Measurements from ENCODE around the gene SLC6A18. TPM values are rescaled to one million over a fixed set of nuclear protein-coding genes. Genes with fewer than 3 reads are reported as not detected.
"Not testable (repeated sequence)": the region's sequence is repeated elsewhere in the genome, so short reads cannot be mapped to it uniquely, and the experiment has no call there.

The SLC6A18 gene
- polyA plus RNA-seq, 5 donors: 0.09 TPM; not detected in 4

DNA sequence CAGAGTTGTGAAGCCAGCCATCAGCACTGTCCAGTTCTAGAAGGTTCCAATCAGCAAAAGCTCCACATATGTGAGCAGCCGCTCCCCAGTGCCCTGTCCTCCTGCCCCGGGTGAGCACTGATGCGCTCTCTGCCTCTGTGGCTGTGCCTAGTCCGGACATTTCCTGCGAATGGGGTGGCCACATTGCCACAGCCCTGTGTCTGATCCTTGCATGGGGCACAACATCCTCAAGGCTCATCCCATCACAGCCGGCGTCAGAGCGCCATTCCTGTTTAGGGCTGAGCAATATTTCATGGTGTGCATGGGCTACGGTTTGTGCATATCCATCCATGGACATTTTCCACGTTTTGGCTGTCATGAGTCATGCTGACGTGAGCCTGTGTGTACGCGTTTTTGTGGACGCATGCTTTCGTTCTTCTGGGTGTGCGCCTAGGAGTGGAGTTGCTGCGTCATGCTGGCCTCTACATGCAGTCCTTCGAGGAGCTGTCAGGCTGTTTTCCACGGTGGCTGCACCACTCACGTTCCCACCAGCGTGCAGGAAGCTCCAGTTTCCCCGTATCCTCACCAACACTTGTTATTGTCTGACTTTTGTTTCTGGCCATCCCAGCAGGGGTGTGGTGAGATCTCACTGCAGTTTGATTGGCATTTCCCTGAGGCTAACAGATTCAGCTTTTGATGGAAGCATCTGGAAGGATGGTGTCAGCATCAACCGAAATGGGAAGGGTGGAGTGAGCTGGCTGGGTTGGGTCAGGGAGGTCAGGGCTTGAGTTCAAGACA, 9.7 kb upstream of the SLC6A18 start:
- DNase-seq: no peak

DNA sequence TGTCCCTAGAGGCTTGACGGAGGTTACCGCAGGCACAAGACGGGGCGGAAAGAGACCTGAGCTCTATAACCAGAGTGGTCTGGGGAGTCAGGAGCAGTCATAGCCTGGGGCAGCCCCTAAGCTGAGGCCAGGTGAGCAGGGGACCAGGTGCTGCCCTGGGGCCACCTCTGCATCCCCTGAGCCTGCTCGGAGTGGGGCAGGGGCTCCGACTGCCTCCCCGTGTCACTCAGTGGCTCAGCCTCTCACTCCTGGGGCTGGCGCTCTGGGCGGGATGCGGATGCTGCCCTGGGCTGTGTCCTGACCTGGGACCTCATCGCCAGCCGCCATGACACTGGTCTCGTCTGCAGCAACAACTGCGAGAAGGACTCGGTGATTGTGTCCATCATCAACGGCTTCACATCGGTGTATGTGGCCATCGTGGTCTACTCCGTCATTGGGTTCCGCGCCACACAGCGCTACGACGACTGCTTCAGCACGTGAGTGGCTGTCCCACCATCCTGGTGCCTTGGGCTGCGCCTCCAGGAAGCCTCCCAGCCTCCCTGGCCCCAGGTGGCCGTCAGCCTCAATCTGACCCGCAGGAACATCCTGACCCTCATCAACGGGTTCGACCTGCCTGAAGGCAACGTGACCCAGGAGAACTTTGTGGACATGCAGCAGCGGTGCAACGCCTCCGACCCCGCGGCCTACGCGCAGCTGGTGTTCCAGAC, 8.8 kb upstream of the SLC6A18 start:
- DNase-seq: no peak

DNA sequence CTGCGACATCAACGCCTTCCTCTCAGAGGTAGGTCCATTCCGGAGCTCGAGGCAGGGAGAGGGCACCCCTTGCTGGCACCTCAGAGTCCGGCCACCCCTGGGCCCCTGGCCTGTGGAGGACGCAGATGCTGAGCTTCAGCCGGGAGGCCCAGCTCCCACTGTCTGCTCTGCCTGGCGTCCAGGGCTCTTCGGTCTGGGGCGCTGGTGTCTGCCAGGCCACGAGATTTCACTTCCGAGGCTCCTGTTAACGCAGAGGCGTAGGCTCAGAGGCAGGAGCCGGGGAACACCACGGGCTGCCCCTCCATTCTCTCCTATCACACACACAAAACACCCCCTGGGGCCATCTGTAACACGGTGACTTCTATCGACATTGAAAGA, 8.3 kb upstream of the SLC6A18 start:
- DNase-seq: no peak

DNA sequence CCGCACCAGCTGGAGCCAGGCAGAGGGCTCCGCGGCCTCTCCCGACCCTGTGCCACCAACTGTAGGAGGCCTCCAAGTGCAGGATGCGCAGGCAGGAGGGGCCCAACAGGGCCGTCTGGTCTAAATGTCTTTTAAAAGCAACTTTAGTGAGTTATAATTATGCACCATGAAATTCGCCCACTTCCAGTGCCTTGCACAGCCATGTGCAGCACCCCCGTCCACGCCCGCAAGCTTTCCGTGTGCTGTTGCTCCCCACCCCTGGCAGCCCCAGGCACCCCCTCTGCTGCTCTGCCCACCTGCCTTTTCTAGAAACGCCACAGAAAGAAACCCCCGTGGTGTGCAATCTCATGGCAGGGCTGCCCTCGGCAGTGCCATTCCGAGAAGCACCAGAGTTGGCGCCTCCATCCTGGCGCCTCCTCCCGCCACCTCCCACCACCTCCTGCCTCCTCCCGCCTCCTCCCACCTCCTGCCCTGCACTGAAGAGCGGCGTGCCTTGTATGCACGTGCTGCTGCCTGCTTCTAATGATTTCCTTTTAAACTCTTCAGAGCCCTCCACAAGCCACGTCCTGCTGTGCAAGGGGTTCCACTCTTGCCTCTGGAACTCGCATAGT, 7.5 kb upstream of the SLC6A18 start:
- DNase-seq: no peak

DNA sequence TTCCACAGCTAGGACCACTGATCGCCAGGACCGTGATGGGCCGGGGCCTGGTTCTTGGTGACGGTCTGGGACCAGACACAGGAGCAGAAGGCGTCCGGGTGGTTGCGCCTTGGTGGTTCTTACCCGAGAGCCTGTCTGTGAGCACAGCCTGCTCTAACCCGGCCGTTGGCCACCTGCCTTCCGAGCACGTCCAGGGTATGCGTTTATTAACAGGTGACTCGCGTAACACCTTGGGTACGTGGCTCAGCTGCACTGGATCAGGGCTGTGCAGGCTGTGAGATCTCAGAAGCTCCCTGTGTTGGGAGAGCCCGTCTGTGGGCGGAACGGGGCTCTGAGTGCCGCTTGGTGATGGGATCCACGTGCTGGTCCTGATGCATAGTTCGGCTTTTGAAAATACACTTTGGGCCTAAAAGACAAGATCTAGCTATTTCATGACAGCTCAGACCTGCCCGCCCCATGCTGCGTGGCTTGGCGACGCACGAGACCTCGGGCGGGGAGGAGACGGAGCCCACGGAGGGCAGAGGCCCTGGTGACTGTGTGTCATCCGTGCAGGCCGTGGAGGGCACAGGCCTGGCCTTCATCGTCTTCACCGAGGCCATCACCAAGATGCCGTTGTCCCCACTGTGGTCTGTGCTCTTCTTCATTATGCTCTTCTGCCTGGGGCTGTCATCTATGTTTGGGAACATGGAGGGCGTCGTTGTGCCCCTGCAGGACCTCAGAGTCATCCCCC, 6.7 kb upstream of the SLC6A18 start:
- DNase-seq: no peak

DNA sequence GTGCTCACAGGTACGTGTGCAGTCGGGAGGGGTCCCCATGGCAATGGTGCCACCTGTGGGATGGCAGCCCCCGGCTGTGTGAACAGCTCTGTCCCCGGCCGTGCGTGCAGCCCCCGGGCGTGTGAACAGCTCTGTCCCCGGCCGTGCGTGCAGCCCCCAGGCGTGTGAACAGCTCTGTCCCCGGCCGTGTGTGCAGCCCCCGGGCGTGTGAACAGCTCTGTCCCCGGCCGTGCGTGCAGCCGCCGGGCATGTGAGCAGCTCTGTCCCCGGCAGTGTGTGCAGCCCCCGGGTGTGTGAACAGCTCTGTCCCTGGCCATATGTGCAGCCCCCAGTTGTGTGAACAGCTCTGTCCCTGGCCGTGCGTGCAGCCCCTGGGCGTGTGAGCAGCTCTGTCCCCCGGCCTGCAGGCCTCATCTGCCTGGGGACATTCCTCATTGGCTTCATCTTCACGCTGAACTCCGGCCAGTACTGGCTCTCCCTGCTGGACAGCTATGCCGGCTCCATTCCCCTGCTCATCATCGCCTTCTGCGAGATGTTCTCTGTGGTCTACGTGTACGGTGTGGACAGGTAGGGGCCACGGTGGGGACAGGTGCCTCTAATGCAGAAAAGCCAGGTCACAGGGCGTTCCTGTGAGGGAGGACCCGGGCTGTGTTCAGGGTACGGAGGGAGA, 5.9 kb upstream of the SLC6A18 start:
- no peak for DNase-seq

DNA sequence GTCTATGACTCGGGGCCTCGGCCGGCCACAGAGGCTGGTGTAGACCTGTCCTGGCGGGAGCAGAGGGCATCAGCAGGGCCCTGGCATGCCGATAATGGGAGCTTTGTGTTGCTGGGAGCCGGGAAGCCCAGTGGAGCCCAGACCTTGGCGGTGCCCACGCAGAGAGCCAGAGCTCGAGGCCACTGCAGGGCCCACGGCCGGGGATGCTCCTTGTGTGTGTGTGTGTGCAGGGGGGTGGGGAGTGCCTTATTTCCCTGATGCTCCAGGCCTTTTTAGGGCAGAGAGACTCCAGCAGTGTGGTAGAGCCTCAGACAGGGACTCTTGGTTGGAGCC, 5.4 kb upstream of the SLC6A18 start:
- no peak for DNase-seq

DNA sequence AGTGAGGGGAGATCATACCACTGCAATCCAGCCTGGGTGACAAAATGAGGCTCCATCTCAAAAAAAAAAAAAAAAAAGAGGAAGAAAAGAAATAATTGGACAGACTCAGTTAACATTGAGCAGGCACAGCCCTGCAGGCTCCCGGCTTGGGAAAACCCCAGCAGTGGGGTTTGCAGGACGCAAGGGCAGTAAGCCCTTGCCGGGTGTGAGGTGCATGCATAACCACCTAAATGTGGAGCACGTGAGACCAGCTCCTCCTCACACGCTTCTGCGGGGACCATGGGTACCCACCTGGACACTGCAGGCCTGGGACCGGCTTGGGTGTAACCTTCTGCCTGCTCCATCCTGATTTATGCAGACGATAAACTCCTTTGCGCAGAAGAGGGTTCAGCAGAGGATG, 4.8 kb upstream of the SLC6A18 start:
- DNase-seq: no peak

DNA sequence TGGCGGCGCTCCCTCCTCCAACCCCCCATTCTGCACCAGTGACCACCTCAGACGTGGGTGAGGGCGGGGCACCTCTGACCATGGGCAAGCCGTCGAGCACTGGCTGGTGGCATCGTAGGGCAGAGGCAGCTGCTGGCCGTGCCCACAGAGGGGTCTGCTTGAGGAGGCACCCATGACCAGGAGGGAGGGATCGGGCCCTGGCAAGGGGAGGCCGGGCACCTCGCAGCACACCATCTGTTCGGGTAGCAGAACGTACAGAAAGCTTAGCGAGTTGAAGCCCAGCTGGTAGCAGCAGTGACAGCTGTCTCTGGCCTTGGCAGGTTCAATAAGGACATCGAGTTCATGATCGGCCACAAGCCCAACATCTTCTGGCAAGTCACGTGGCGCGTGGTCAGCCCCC, 4.3 kb upstream of the SLC6A18 start:
- no peak for DNase-seq

DNA sequence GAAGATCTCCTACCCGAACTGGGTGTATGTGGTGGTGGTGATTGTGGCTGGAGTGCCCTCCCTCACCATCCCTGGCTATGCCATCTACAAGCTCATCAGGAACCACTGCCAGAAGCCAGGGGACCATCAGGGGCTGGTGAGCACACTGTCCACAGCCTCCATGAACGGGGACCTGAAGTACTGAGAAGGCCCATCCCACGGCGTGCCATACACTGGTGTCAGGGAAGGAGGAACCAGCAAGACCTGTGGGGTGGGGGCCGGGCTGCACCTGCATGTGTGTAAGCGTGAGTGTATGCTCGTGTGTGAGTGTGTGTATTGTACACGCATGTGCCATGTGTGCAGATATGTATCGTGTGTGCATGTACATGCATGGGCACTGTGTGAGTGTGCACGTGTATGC, 3.5 kb upstream of the SLC6A18 start:
- DNase-seq: no peak

DNA sequence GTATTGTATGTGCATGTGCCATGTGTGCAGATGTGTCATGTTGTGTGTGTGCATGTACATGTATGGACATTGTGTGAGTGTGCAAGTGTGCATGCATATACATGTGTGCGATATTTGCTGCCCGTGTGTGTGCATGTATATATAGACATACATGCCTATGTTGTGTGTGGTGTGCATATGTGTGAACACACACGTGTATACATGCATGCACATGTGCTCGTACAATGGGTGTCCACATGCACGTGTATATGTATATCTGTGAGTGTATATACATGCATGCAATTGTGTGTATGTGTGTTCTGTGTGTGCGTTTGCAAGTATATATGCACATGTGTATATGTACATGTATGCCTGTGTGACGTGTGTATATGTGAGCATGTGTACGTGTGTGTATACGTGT, 3.0 kb upstream of the SLC6A18 start:
- DNase-seq: no peak

DNA sequence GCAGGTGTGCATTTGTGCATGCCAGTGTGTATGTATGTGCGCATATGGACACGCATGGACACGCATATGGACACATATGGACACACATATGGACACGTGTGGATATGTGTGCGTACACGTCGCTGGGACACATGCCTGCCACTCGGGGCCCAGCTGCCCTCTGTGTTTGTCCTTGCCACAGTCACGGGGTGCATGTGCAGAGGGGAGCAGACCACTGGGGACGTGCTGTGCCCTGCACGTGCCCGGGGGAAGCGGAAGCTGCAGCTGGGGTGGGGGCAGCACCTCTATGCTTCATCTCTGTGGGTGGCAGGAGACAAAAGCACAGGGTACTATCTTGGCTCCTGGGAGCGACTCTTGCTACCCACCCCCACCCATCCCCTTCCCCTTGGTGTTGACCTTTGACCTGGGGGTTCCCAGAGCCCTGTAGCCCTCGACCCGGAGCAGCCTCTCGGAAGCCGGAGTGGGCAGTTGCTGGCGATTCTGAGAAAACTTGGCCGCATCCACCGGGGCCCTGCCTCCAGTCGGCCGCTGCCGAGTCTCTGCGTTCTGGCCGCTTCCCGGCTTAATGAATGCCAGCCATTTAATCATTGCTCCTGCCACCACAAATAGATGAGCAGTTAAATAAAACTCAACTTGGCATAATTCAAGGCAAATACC, 2.4 kb upstream of the SLC6A18 start:
- DNase-seq: no peak

DNA sequence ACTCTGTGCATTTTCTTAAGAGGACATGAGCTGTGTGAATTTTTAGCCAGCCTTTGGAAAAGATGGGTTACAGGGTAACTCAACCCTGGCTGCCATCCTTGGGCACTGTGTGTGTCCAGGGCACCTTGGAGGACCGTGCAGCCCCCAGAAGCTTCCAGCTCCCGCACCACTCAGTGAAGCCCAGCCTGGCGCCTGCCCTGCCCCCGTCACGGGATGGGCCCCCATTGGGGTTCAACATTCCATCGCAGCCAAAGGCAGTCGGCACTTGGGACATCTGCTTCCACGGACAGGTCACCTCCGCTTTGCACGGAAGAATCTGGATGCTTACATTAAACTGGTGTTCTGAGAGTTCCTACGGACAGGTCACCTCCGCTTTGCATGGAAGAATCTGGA, 1.9 kb upstream of the SLC6A18 start:
- no peak for DNase-seq

DNA sequence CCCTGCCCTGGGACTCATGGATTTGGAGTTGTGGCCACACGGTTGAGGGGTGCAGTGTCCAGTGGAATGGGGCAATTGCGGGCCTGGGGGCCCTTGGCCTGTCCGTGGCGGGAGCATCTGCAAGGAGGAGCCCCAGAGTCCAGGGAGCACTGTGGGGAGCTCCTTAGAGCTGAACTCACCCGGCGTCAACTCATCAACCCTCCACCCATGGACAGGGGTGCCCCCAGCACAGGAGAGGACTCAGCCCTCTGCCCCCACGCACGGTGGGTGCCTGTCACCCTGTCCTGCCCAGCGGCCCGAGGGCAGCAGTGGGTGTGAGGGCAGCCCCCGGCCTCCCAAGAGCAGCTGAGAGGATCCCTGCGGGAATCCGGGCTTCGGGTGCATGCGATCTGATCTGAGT, 550 bp upstream of the SLC6A18 start:
- no peak for DNase-seq

DNA sequence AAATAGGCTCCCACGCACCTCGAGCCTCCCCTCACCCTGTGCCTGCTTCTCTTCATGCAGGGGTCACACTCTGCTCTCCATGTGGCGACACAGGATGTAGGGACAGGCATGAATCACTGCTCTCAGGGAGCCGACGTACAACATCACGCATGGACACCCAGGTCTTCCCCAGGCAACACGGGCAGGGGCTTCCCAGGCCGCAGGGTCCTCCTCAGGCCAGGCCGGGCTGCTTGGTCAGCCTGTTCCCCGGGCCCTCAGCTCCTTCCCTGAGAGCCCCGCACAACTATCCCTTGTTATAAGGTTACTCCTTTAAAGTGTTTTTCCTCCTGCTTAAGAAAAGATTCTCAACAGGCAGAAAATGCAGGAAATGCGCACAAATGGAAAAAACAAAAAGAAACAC, 1.1 kb downstream of the SLC6A18 start:
- no peak for DNase-seq

DNA sequence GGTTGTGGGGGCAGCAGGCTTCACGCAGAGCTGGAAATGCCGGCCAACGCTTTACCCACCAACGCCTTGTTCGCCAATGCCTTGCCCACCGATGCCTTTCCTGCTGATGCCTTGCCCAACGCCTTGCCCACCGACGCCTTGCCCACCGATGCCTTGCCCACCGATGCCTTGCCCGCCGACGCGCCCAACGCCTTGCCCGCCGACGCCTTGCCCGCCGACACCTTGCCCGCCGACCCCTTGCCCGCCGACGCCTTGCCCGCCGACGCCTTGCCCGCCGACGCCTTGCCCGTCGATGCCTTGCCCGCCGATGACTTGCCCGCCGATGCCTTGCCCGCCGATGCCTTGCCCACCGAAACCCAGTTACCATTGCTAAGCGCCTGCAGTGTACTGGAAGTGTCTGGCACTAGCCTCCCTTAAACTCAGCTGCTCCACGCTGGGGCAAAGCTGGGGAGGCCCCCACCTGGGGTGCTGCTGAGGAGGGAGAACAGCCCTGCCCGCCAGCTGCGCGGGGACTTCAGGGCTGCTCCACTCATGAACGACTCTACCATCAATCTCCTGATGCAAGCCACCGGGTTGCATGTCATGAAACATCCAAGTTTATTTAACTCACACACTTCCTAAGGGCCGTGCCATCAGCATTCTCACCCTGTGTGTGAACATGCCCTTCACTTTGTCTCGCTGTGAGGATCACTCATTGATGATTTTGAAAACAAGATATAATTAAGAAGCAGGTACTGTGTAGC, 1.8 kb downstream of the SLC6A18 start:
- no peak for DNase-seq

DNA sequence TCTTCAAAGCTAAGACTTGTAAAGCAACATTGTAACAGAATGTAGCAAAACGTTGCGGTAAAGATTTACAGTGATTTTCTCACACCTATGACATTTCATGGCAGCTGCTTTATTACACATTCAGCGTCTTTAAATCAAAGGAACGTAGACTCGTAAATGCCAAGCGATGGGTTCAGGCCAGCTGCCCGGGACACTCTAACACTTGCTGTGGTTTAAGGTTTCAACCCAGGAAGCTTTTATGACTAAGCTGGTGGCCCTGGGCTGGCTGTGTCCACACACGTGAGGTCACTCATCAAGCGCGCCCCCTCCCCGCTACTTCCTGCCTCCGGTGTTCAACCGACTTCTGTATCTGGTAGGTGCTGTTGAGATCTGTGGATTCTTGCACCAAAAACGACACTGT, 2.5 kb downstream of the SLC6A18 start:
- no peak for DNase-seq

DNA sequence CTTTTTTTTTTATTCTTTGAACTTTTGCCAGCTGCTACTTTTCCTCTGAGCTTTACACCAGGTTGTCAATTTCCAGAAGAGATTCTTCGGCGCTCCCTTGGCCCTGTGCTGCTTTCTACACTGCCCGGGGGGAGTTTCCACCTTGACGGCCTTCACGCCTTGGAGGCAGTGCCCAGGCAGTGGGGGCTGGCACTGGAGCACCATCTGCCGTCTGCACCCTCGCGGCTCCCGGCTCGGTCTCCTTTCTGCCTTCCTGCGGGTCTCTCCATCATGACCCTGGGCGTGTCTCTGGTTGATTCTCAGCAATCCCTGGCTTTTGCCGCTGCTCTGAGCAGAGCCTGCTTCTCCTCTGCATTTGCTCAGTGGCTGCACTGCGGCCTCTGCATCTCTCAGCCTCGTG, 2.9 kb downstream of the SLC6A18 start:
- no peak for DNase-seq

DNA sequence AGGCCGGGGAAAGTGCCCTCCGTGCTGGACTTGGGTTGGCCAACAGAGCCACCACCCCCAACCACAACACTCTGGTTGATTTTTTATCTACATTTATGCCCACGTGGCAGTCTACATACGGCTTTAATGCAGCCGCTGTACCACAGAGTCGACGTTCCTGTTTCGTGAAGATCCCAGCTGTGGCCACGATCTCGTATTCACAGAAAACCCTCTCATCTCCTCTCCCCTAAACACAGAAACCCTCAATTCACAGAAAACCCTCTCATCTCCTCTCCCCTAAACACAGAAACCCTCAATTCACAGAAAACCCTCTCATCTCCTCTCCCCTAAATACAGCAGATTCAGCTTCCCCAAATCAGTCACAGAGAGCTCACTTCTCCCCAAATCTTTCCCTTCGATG, 3.8 kb downstream of the SLC6A18 start:
- DNase-seq: not testable (repeated sequence)

DNA sequence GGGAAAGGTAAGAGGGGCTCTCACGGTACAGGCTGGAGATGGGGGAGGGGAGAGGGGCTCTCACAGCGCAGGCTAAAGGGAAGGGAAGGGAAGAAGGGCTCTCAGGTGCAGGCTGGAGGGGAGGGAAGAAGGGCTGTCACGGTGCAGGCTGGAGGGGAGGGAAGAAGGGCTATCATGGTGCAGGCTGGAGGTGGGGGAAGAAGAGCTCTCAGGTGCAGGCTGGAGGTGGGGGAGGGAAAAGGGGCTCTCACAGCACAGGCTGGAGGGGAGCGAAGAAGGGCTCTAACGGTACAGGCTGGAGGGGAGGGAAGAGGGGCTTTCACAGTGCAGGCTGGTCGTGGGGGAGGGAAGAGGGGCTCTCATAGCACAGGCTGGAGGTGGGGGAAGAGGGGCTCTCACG, 4.6 kb downstream of the SLC6A18 start:
- no peak for DNase-seq

DNA sequence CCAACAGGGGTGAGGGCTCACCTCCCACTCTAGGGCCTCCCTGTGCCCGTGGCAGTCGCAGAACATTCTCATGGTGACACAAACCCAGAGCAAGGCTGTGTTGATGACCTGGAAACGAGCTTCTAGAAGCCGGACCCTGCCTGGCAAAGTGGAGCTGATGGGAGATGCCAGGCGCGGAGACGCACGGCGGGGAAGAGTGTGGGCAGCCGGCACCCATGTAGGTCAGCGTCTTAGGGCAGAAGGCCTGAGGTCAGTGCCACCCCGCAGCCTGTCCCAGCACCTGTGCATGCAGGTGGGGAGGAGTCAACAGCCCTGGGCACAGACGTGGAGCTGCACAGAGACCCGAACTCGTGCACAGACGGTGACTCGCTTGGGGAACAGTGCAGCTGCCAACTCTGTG, 5.4 kb downstream of the SLC6A18 start:
- no peak for DNase-seq

Data from right lung (tissue), 5 donors.